PC-9 (cell line): ENCODE measurements around the gene TCEANC. TPM values are rescaled to one million over a fixed set of nuclear protein-coding genes. Genes with fewer than 3 reads are reported as not detected.
"Not testable (repeated sequence)": the region's sequence is repeated elsewhere in the genome, so short reads cannot be mapped to it uniquely, and the experiment has no call there.

Source experiments
- BruUV-seq: library from RNA; stranded (reverse); fragments of 400-500 nt; replicated peaks from 2 replicates; lab custom pipeline; 2021; lab: Mats Ljungman, UMichigan
- CTCF ChIA-PET: fragments of 300-600 bp; sonication (Branson Sonifier 250); formaldehyde crosslinking; loops from one replicate; lab custom pipeline; 2022; ENCODE audit warnings: antibody characterized with exemption; lab: Charles Lee
- POLR2A ChIA-PET: fragments of 300-600 bp; sonication (Branson Sonifier 250); formaldehyde crosslinking; loops from one replicate; lab custom pipeline; 2022; ENCODE audit warnings: antibody characterized with exemption; ENCODE audit not compliant: unreplicated experiment; lab: Charles Lee
- DNase-seq, 2 experiments: peaks; one replicate each; pipeline versions ENCODE4 v3.0.0 to v3.0.0-alpha.2; 2015 to 2022; ENCODE audit warnings: mixed read lengths in 1 of 2
- H2AFZ ChIP-seq: fragments of 200-600 bp; sonication (generic); 2 replicates; pipeline ENCODE4 v1.8.1; 2017; ENCODE audit warnings: antibody characterized with exemption
- H3F3A ChIP-seq: fragments of 200-600 bp; sonication (generic); 2 replicates; pipeline ENCODE4 v1.8.1; 2017; ENCODE audit warnings: antibody characterized with exemption, mild to moderate bottlenecking, low read depth; ENCODE audit not compliant: insufficient read depth
- H3K27ac ChIP-seq: fragments of 200-600 bp; sonication (generic); 2 replicates; pipeline ENCODE4 v1.6.1; 2016; ENCODE audit warnings: mixed run types
- H3K27me3 ChIP-seq: fragments of 200-600 bp; sonication (generic); 2 replicates; pipeline ENCODE4 v1.6.1; 2016; ENCODE audit warnings: low read depth, mixed run types; ENCODE audit not compliant: insufficient read depth
- H3K36me3 ChIP-seq: fragments of 200-600 bp; sonication (generic); 2 replicates; pipeline ENCODE4 v1.6.1; 2016; ENCODE audit warnings: low read depth, mixed run types
- H3K4me1 ChIP-seq: fragments of 200-600 bp; sonication (generic); replicated peaks from 2 replicates; pipeline ENCODE4 v1.6.1; 2016; ENCODE audit warnings: mixed run types; ENCODE audit not compliant: insufficient read depth
- H3K4me2 ChIP-seq: fragments of 200-600 bp; sonication (generic); 2 replicates; pipeline ENCODE4 v1.6.1; 2017; ENCODE audit warnings: mixed run types
- H3K4me3 ChIP-seq: fragments of 200-600 bp; sonication (generic); 2 replicates; pipeline ENCODE4 v1.6.1; 2016; ENCODE audit warnings: mixed run types
- H3K79me2 ChIP-seq: fragments of 200-600 bp; sonication (generic); 2 replicates; pipeline ENCODE4 v1.6.1; 2017; ENCODE audit warnings: low read depth, mixed run types
- H3K9me2 ChIP-seq: fragments of 200-600 bp; sonication (generic); 2 replicates; pipeline ENCODE4 v1.8.1; 2017; ENCODE audit warnings: mild to moderate bottlenecking; ENCODE audit not compliant: insufficient read depth
- H3K9me3 ChIP-seq: fragments of 200-600 bp; sonication (generic); 2 replicates; pipeline ENCODE4 v1.8.1; 2016; ENCODE audit warnings: low read depth; ENCODE audit not compliant: insufficient read depth
- H4K20me1 ChIP-seq: fragments of 200-600 bp; sonication (generic); 2 replicates; pipeline ENCODE4 v1.8.1; 2017; ENCODE audit not compliant: insufficient read depth
- CTCF ChIP-seq: fragments of 200-600 bp; sonication (generic); conservative IDR thresholded peaks from 2 replicates; pipeline ENCODE4 v1.6.1; 2017; ENCODE audit warnings: mixed run types, antibody characterized with exemption, mild to moderate bottlenecking, moderate library complexity
- EZH2 ChIP-seq: fragments of 200-600 bp; sonication (generic); IDR thresholded peaks from 2 replicates; pipeline ENCODE4 v1.8.0; 2017; ENCODE audit warnings: antibody characterized with exemption, low read depth
- intact Hi-C: fragments of 100-400 bp; cut with micrococcal nuclease; formaldehyde crosslinking; loops from one replicate; pipeline ENCODE4 v1.10.0; 2022; ENCODE audit not compliant: unreplicated experiment
- total RNA-seq: library from RNA; stranded (reverse); gene quantifications from 2 replicates; pipeline ENCODE4 v1.2.3, GENCODE V29; 2021

The TCEANC gene
- total RNA-seq, 1 experiment from 2014 or later = 0.96 TPM

- peak overlapping the region; percentile 94 for H3K27ac ChIP-seq
- BruUV-seq = no TSS peak
- POLR2A ChIA-PET = no interaction called here
These were observed 15.0 kb downstream of the TCEANC start for GRCh38 chrX:13667919-13668318.

GRCh38 chrX:13669246-13669737 lies 16.4 kb downstream of the TCEANC start:
- Histone ChIP-seq H3K9me3 (no peaks in the 10 kb centered on the region), H4K20me1 (no peaks in the 10 kb centered on the region), H3K9me2 (no peaks in the 10 kb centered on the region), H3K36me3 (no peaks in the 10 kb centered on the region), H3K4me3 (peak overlapping the region; percentile 35; the same call in 1 of the 2 replicates), H2AFZ (peak overlapping the region; percentile 67; the same call in 1 of the 2 replicates), H3K4me2 (peak overlapping the region; percentile 66), H3K79me2 (no peaks in the 10 kb centered on the region), H3F3A (peaks cover 20% of the 10 kb centered on the region; the same call in 1 of the 2 replicates), H3K4me1 (peaks cover 35% of the 10 kb centered on the region), H3K27me3 (no peaks in the 10 kb centered on the region), H3K27ac (peak overlapping the region; percentile 94)
- CTCF ChIA-PET = interaction anchor here (1.2 kb wide), 1 partner anchor 10 kb away, joined by 3 read pairs; no protein-coding TSS in a partner anchor
- no peak for TF ChIP-seq CTCF
- no peak for TF ChIP-seq EZH2
- intact Hi-C loops = loop anchor here (1.0 to 2.0 kb wide), 2 partner anchors 20 to 66 kb away; partner anchors contain the start of genes OFD1, RAB9A and TRAPPC2
- no TSS peak for BruUV-seq
- peak; percentile 74 to 95 for DNase-seq
- POLR2A ChIA-PET = interaction anchor here (0.6 to 0.8 kb wide), 2 partner anchors 16 to 18 kb away, joined by 3 to 15 read pairs; no protein-coding TSS in a partner anchor

More at GRCh38 chrX:13667919-13668318, 15.0 kb downstream of the TCEANC start:
- Histone ChIP-seq H3K4me3 (no peak overlapping the region), H3K27me3 (no peaks in the 10 kb centered on the region), H3K4me2 (peak overlapping the region; percentile 51; the same call in 1 of the 2 replicates), H3K79me2 (no peaks in the 10 kb centered on the region), H4K20me1 (no peaks in the 10 kb centered on the region), H2AFZ (no peak overlapping the region), H3K9me3 (no peaks in the 10 kb centered on the region), H3K4me1 (peaks cover 35% of the 10 kb centered on the region), H3F3A (peaks cover 20% of the 10 kb centered on the region; the same call in 1 of the 2 replicates), H3K9me2 (no peaks in the 10 kb centered on the region), H3K36me3 (no peaks in the 10 kb centered on the region)
- TF ChIP-seq CTCF = no peak
- no peak for TF ChIP-seq EZH2
- intact Hi-C loops = loop anchor here (2.0 kb wide), 1 partner anchor 67 kb away; the partner anchor contains the start of genes OFD1 and TRAPPC2
- peak in 1 of 2 experiments; percentile 71 for DNase-seq
- CTCF ChIA-PET = no interaction called here

GRCh38 chrX:13669755-13670154 lies 16.8 kb downstream of the TCEANC start:
- not testable (repeated sequence) for H3K9me3 ChIP-seq, H3K79me2 ChIP-seq, H3K9me2 ChIP-seq, H4K20me1 ChIP-seq, H3K27me3 ChIP-seq, BruUV-seq, DNase-seq, H3K36me3 ChIP-seq
- Histone ChIP-seq H3F3A (peaks cover 20% of the 10 kb centered on the region; the same call in 1 of the 2 replicates), H2AFZ (peak overlapping the region; percentile 67; the same call in 1 of the 2 replicates), H3K4me2 (peak overlapping the region; percentile 66), H3K4me3 (peak overlapping the region; percentile 35; the same call in 1 of the 2 replicates), H3K27ac (peak overlapping the region; percentile 94), H3K4me1 (peaks cover 35% of the 10 kb centered on the region)
- POLR2A ChIA-PET = interaction anchor here (0.8 kb wide), 1 partner anchor 18 kb away, joined by 15 read pairs; no protein-coding TSS in a partner anchor
- CTCF ChIA-PET = interaction anchor here (1.2 kb wide), 1 partner anchor 11 kb away, joined by 3 read pairs; no protein-coding TSS in a partner anchor
- intact Hi-C loops = loop anchor here (1.0 to 2.0 kb wide), 2 partner anchors 20 to 65 kb away; partner anchors contain the start of genes OFD1, RAB9A and TRAPPC2
